Stomach (tissue), 9 donors: ENCODE data around the gene KDM1B. TPM values are rescaled to one million over a fixed set of nuclear protein-coding genes. Genes with fewer than 3 reads are reported as not detected.

Experiments
- DNase-seq, 2 donors: peaks; one replicate each; pipeline versions ENCODE4 v3.0.0 to v3.0.0-alpha.2; 2013 to 2019
- H3K27ac ChIP-seq, 5 donors: fragments of 200-600 bp in 4 of 5; sonication (generic) in 4 of 5; one replicate each; pipeline ENCODE4 v1.5.1; 2013 to 2019; ENCODE audit warnings: mild to moderate bottlenecking in 1 of 5, moderate library complexity in 1 of 5
- H3K27me3 ChIP-seq, 3 donors: fragments of 200-600 bp; sonication (generic); one replicate each; pipeline ENCODE4 v1.5.1; 2017 to 2019; ENCODE audit warnings: mixed run types in 1 of 3
- H3K36me3 ChIP-seq, 4 donors: fragments of 200-600 bp; sonication (generic); 1 replicate in 3 of 4; 2 replicates in 1 of 4; pipeline ENCODE4 v1.5.1; 2016 to 2019
- H3K4me1 ChIP-seq, 4 donors: fragments of 200-600 bp; sonication (generic); one replicate each; pipeline ENCODE4 v1.5.1; 2016 to 2019
- H3K4me3 ChIP-seq, 4 donors: fragments of 200-600 bp; sonication (generic) in 3 of 4; one replicate each; pipeline ENCODE4 v1.5.1; 2016 to 2019; ENCODE audit warnings: mild to moderate bottlenecking in 1 of 4
- H3K9me3 ChIP-seq, 4 donors: fragments of 200-600 bp; sonication (generic); one replicate each; pipeline ENCODE4 v1.5.1; 2016 to 2019
- EP300 ChIP-seq: sonication (generic); formaldehyde crosslinking; IDR thresholded peaks from one replicate; pipeline ENCODE4 v1.6.1; 2017; ENCODE audit warnings: antibody characterized with exemption
- POLR2A ChIP-seq, 4 donors: fragments of 450-650 bp; IDR thresholded peaks; one replicate each; pipeline ENCODE4 v1.6.1; 2016; ENCODE audit warnings: antibody characterized with exemption in 4 of 4, control low read depth in 2 of 4, mild to moderate bottlenecking in 1 of 4, moderate library complexity in 1 of 4
- POLR2AphosphoS5 ChIP-seq, 3 donors: sonication (generic); formaldehyde crosslinking; IDR thresholded peaks; one replicate each; pipeline ENCODE4 v1.6.1; 2016; ENCODE audit warnings: antibody characterized with exemption in 3 of 3
- WGBS, 5 donors: extraction: QIAGEN DNeasy Blood & Tissue Kit in 3 of 5; methylation state at CpG; one replicate each; pipeline versions ENCODE4 v1.1.5 to v1.1.7; 2013 to 2018; 5-methylcytosine and 5-hydroxymethylcytosine counted together
- intact Hi-C: fragments of 100-400 bp; cut with DNase I; formaldehyde crosslinking; loops from one replicate; pipeline ENCODE4 v1.15.1; 2023; ENCODE audit warnings: low total_unique reads
- polyA plus RNA-seq, 3 donors: library from polyadenylated mRNA; stranded (reverse); fragments of 200-250 nt; gene quantifications; one replicate each; pipeline ENCODE4 v1.2.3, GENCODE V29; 2013
- total RNA-seq, 5 donors: library from RNA; depleted of rRNA; stranded (reverse); fragments of >200 nt; gene quantifications; one replicate each; pipeline versions ENCODE4 v1.1.0 to v1.2.3, GENCODE V29; 2014 to 2016
- TF ChIP-seq, protein P1 (sequence below), 7 experiments: fragments of 450-650 bp in 4 of 7; fragments of 200-600 bp in 3 of 7; sonication (generic) in 3 of 7; IDR thresholded peaks; one replicate each; pipeline ENCODE4 v1.5.1; 2016 to 2019; ENCODE audit warnings: antibody characterized with exemption in 7 of 7, control low read depth in 2 of 7, mild to moderate bottlenecking in 1 of 7
- donor health status: healthy with polysubstance abuse.
- donor health status: Bipolar disorder and iron deficiency.
- donor health status: healthy.

KDM1B gene
- total and polyA plus RNA-seq, 8 donors, result 2.5 to 12.9 (median 4.1) TPM

DNA sequence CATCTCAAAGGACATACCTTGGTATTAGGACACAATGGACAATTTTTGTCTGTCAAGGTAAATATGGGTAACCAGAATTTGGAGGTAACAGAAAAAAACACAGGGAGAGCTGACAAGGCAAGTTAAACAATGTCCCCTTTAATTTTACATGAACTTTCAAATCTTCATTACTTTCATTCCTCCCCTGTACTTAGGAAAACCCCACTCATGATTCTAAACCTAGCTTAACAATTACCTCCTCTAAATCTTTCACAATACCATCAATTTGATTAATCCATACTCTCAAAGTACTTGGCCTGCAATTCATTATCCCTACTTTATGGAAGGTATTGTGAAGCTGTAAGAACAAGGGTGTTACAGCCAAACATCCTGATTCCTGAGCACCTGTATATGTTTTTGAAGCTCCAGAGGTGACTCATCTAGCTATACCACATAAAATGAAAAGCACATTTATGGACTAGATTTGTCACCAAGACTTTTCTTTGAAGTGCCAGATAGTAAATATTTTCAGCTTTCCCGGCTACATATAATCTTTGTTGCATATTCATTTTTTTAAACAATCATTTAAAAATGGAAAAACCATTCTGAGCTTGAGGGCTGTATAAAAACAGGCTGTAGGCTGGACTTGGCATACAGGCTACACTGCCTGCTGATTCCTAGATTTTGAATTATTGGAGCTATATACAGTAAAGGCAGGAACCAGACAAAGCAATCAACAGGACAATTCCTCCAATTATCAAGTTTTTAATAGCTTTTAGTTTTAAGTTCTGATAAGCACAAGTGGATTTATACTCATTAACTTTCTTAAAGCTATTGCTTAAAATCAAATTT, 86.2 kb downstream of the KDM1B start:
- no peak overlapping the region for H3K4me3 ChIP-seq
- H3K27me3 ChIP-seq, result no peaks in the 10 kb centered on the region
- TF ChIP-seq, protein P1, sequence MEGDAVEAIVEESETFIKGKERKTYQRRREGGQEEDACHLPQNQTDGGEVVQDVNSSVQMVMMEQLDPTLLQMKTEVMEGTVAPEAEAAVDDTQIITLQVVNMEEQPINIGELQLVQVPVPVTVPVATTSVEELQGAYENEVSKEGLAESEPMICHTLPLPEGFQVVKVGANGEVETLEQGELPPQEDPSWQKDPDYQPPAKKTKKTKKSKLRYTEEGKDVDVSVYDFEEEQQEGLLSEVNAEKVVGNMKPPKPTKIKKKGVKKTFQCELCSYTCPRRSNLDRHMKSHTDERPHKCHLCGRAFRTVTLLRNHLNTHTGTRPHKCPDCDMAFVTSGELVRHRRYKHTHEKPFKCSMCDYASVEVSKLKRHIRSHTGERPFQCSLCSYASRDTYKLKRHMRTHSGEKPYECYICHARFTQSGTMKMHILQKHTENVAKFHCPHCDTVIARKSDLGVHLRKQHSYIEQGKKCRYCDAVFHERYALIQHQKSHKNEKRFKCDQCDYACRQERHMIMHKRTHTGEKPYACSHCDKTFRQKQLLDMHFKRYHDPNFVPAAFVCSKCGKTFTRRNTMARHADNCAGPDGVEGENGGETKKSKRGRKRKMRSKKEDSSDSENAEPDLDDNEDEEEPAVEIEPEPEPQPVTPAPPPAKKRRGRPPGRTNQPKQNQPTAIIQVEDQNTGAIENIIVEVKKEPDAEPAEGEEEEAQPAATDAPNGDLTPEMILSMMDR (IDR thresholded peaks at IDR 0.05), result no peak
- no peak for TF ChIP-seq POLR2AphosphoS5 (IDR thresholded peaks at IDR 0.05)
- TF ChIP-seq POLR2A (IDR thresholded peaks at IDR 0.05), result no peak
- no peak for TF ChIP-seq EP300
- WGBS, 5 donors, result 37 to 74% (median 62%) methylated on average over 1 of the region's 1 CpG
- no peaks in the 10 kb centered on the region for H3K4me1 ChIP-seq
- H3K9me3 ChIP-seq, result no peaks in the 10 kb centered on the region
- DNase-seq, result no peak
- no peak overlapping the region for H3K27ac ChIP-seq
- intact Hi-C loops, result no loop called here
- peaks cover 9 to 81% (median 62%) of the 10 kb centered on the region in 4 donors for H3K36me3 ChIP-seq

DNA sequence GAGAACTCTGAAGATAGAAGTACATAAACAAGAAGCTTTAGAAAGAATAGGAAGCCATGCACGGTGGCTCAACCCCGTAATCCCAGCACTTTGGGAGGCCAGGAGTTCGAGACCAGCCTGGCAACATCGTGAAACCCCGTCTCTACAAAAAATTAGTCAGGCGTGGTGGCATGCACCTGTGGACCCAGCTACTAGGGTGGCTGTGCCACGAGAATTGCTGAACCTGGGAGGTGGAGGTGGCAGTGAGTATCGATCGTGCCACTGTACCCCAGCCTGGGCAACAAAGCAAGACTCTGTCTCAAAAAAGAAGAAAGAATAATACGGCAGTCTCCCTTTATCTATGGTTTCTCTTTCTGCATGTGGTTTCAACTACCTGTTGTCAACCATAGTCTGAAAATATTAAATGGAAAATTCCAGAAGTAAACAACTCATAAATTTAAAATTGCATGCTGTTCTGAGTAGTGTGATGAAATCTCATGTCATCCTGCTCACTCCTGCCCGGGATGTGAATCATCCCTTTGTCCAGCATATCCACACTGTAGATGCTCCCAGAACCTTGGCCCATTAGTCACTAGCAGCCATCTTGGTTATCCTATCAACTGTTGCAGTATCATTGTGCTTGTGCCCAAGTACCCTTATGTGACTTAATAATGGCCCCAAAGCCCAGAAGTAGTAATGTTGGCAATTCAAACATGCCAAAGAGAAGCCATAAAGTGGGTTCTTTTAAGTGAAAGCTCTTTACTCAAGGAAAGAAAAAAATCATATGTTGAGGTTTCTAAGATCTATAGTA, 87.0 kb downstream of the KDM1B start:
- no peak overlapping the region for H3K27ac ChIP-seq
- no peaks in the 10 kb centered on the region for H3K9me3 ChIP-seq
- 84 to 96% (median 92%) methylated on average over 11 of the region's 11 CpGs for WGBS, 5 donors
- intact Hi-C loops, result no loop called here
- TF ChIP-seq POLR2AphosphoS5 (IDR thresholded peaks at IDR 0.05) (no peak), EP300 (no peak), POLR2A (IDR thresholded peaks at IDR 0.05) (no peak)
- TF ChIP-seq, protein P1 (IDR thresholded peaks at IDR 0.05), result no peak
- no peaks in the 10 kb centered on the region for H3K4me1 ChIP-seq
- no peak overlapping the region for H3K4me3 ChIP-seq
- H3K36me3 ChIP-seq, result peaks cover 10 to 79% (median 57%) of the 10 kb centered on the region in 4 donors
- no peaks in the 10 kb centered on the region for H3K27me3 ChIP-seq
- no peak for DNase-seq

DNA sequence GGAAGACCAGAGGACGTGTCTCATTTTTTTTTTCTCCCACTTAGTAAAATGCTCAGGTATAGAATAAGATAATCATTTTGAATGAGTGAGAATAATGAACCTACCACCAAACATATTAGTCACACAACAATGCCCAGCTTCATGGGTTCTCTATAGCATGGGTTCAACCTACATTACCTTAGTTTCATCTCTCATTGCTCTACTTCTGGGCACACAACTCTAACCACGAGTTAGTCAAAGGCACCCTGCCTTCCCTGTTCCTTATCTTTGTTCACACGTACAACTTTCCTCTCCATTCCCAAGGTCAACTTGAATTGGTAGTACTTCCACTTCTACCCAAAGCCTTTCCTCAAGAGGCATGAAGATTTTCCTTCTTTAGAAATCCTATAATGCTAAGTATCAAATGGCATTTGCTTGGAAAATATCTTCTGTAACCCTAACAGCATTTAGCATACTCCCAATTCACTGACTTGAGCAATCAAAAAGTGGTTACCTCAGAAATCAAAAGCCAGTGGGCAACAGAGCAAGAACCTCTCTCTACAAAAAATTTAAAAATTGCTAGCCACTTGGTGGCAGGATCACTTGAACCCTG, 88.2 kb downstream of the KDM1B start:
- peak overlapping the region in 2 of 5 donors; percentile 9 to 18 for H3K27ac ChIP-seq
- no peaks in the 10 kb centered on the region for H3K4me1 ChIP-seq
- no peak overlapping the region for H3K4me3 ChIP-seq
- no peak for TF ChIP-seq EP300
- TF ChIP-seq, protein P1 (IDR thresholded peaks at IDR 0.05), result no peak
- no peak for TF ChIP-seq POLR2A (IDR thresholded peaks at IDR 0.05)
- no peak for TF ChIP-seq POLR2AphosphoS5 (IDR thresholded peaks at IDR 0.05)
- 50 to 65% (median 54%) methylated on average over 3 of the region's 3 CpGs for WGBS, 5 donors
- peaks cover 17 to 78% (median 58%) of the 10 kb centered on the region in 4 donors for H3K36me3 ChIP-seq
- intact Hi-C loops, result no loop called here
- DNase-seq, result peak in 1 of 2 donors; percentile 39
- no peaks in the 10 kb centered on the region for H3K27me3 ChIP-seq
- H3K9me3 ChIP-seq, result no peaks in the 10 kb centered on the region

DNA sequence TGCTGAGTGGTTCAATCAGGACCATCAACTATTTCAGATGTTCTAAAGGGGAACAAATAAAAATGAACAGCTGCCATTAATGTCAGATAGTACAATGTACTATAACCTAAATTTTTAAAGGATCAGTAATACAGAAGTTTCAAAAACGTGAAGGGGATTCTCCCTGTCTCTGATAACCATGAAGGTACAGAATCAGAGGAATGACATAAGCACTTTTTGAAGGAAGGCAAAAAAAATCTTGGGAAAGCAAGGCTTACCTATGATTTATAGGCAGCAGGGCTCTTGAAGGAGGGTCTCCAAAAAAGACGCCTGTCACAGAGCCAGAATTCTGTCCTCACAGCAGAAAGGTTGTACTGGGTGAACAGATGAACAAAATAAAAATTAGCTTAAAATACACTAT, 89.0 kb downstream of the KDM1B start:
- Histone ChIP-seq H3K4me1 (no peaks in the 10 kb centered on the region), H3K9me3 (no peaks in the 10 kb centered on the region), H3K4me3 (no peak overlapping the region), H3K27me3 (no peaks in the 10 kb centered on the region), H3K36me3 (peaks cover 18 to 81% (median 61%) of the 10 kb centered on the region in 4 donors), H3K27ac (no peak overlapping the region)
- TF ChIP-seq POLR2A (IDR thresholded peaks at IDR 0.05), result no peak
- no peak for DNase-seq
- intact Hi-C loops, result no loop called here
- WGBS, 5 donors, result 86 to 94% (median 90%) methylated on average over 2 of the region's 2 CpGs
